Colonic mucosa (tissue), 4 donors: ENCODE measurements around the gene MYH11. TPM values are rescaled to one million over a fixed set of nuclear protein-coding genes. Genes with fewer than 3 reads are reported as not detected.

Experiments
- DNase-seq: peaks from one replicate; pipeline ENCODE4 v3.0.0-alpha.2; 2020
- H3K27ac ChIP-seq: fragments of 200-600 bp; one replicate; pipeline ENCODE4 v1.8.0; 2021
- H3K27me3 ChIP-seq: fragments of 200-600 bp; one replicate; pipeline ENCODE4 v1.8.0; 2021
- H3K36me3 ChIP-seq: fragments of 200-600 bp; one replicate; pipeline ENCODE4 v1.8.0; 2021
- H3K4me1 ChIP-seq: fragments of 200-600 bp; one replicate; pipeline ENCODE4 v1.8.0; 2021; ENCODE audit warnings: mild to moderate bottlenecking
- H3K4me3 ChIP-seq: fragments of 200-600 bp; one replicate; pipeline ENCODE4 v1.8.0; 2021
- H3K9ac ChIP-seq, 2 donors: one replicate each; pipeline ENCODE4 v1.7.0; 2013; ENCODE audit warnings: control low read depth in 2 of 2, low read depth in 2 of 2, low read length in 2 of 2
- H3K9me3 ChIP-seq: fragments of 200-600 bp; one replicate; pipeline ENCODE4 v1.8.0; 2021
- CTCF ChIP-seq: fragments of 200-600 bp; IDR thresholded peaks from one replicate; pipeline ENCODE4 v1.8.0; 2022; ENCODE audit warnings: antibody characterized with exemption, mild to moderate bottlenecking
- intact Hi-C: fragments of 100-400 bp; cut with DNase I; formaldehyde crosslinking; loops from one replicate; pipeline ENCODE4 v1.14.1; 2022
- total RNA-seq, 2 donors: library from RNA; stranded (reverse); fragmentation: NEBNext Ultra II Directional in 1 of 2; extraction: Animal tissue kit (Norgen Biotek cat#: 25700) in 1 of 2; gene quantifications; one replicate each; pipeline ENCODE4 v1.2.1, GENCODE V29; 2021
- donor health status: healthy.
- donor health status: DM: no; HTN: no; CAD: no.
- donor health status: DM: no; HTN: no; CAD: no.

MYH11 gene
- total RNA-seq, 2 donors from 2014 or later = 30.0 to 770 TPM

- Histone ChIP-seq H3K9ac (no peak overlapping the region), H3K27me3 (no peaks in the 10 kb centered on the region), H3K36me3 (no peaks in the 10 kb centered on the region), H3K27ac (no peak overlapping the region), H3K4me3 (no peak overlapping the region), H3K9me3 (no peaks in the 10 kb centered on the region), H3K4me1 (no peaks in the 10 kb centered on the region)
- intact Hi-C loops = no loop called here
- no peak for DNase-seq
- TF ChIP-seq CTCF = no peak
Measured at GRCh38 chr16:15771694-15772093, 85.1 kb downstream of the MYH11 start.

- no peak for TF ChIP-seq CTCF
- intact Hi-C loops = no loop called here
- no peaks in the 10 kb centered on the region for H3K36me3 ChIP-seq
- no peaks in the 10 kb centered on the region for H3K4me1 ChIP-seq
- DNase-seq = no peak
- no peak overlapping the region for H3K4me3 ChIP-seq
- no peak overlapping the region for H3K27ac ChIP-seq
- no peaks in the 10 kb centered on the region for H3K27me3 ChIP-seq
- no peak overlapping the region for H3K9ac ChIP-seq
- H3K9me3 ChIP-seq = no peaks in the 10 kb centered on the region
Measured at GRCh38 chr16:15770512-15770911, 86.3 kb downstream of the MYH11 start.

- H3K27ac ChIP-seq = no peak overlapping the region
- H3K27me3 ChIP-seq = no peaks in the 10 kb centered on the region
- H3K36me3 ChIP-seq = no peaks in the 10 kb centered on the region
- H3K4me3 ChIP-seq = no peak overlapping the region
- H3K9ac ChIP-seq = no peak overlapping the region
- H3K4me1 ChIP-seq = no peaks in the 10 kb centered on the region
- DNase-seq = no peak
- TF ChIP-seq CTCF = no peak
- H3K9me3 ChIP-seq = no peaks in the 10 kb centered on the region
- intact Hi-C loops = no loop called here
Measured at GRCh38 chr16:15770107-15770506, 86.7 kb downstream of the MYH11 start.

- Histone ChIP-seq H3K9ac (no peak overlapping the region), H3K27ac (no peak overlapping the region), H3K27me3 (no peaks in the 10 kb centered on the region), H3K4me1 (no peaks in the 10 kb centered on the region), H3K9me3 (no peaks in the 10 kb centered on the region), H3K4me3 (no peak overlapping the region), H3K36me3 (no peaks in the 10 kb centered on the region)
- no peak for DNase-seq
- no peak for TF ChIP-seq CTCF
- intact Hi-C loops = loop anchor here (5.0 to 10.0 kb wide), 2 partner anchors 53 to 356 kb away; no protein-coding TSS in a partner anchor
Measured at GRCh38 chr16:15769239-15769638, 87.6 kb downstream of the MYH11 start.

GRCh38 chr16:15768201-15768600 lies 88.6 kb downstream of the MYH11 start:
- H3K36me3 ChIP-seq = no peaks in the 10 kb centered on the region
- no peak overlapping the region for H3K27ac ChIP-seq
- intact Hi-C loops = loop anchor here (5.0 to 10.0 kb wide), 2 partner anchors 54 to 357 kb away; no protein-coding TSS in a partner anchor

More at GRCh38 chr16:15768201-15768600, 88.6 kb downstream of the MYH11 start:
- TF ChIP-seq CTCF = no peak
- Histone ChIP-seq H3K9me3 (no peaks in the 10 kb centered on the region), H3K9ac (no peak overlapping the region), H3K4me1 (no peaks in the 10 kb centered on the region), H3K4me3 (no peak overlapping the region), H3K27me3 (no peaks in the 10 kb centered on the region)
- DNase-seq = no peak
